GM12892 (cell line): ENCODE data around the gene TRABD2B.

ENCODE experiments used
- POLR2A ChIP-seq: IDR thresholded peaks from 2 replicates; pipeline ENCODE4 v1.6.1; 2011; ENCODE audit warnings: low read depth, low read length, control low read depth
- POLR2AphosphoS5 ChIP-seq: IDR thresholded peaks from 2 replicates; pipeline ENCODE4 v1.6.1; 2011; ENCODE audit warnings: low read depth, low read length, control low read depth
- TAF1 ChIP-seq: IDR thresholded peaks from 2 replicates; pipeline ENCODE4 v1.6.1; 2011; ENCODE audit warnings: low read depth, mild to moderate bottlenecking, control low read depth, low read length, borderline replicate concordance

- TF ChIP-seq POLR2AphosphoS5 (no peak), POLR2A (no peak), TAF1 (no peak)
These were observed 199.6 kb downstream of the TRABD2B start for GRCh38 chr1:47797575-47797974.
